GM23248 (cell line): Measurements from ENCODE around the gene LARP4B. TPM values are rescaled to one million over a fixed set of nuclear protein-coding genes. Genes with fewer than 3 reads are reported as not detected.
A peak's percentile ranks its signal among the peaks of the same experiment; 100 is the strongest.

Experiments used
- DNase-seq: peaks from one replicate; pipeline ENCODE4 v3.0.0-alpha.2; 2015
- H2AFZ ChIP-seq: fragments of 200-600 bp; sonication (generic); 2 replicates; pipeline ENCODE4 v1.6.1; 2016; ENCODE audit warnings: antibody characterized with exemption
- H3F3A ChIP-seq: fragments of 200-600 bp; sonication (generic); 2 replicates; pipeline ENCODE4 v1.6.1; 2016; ENCODE audit warnings: mild to moderate bottlenecking, antibody characterized with exemption, mixed run types; ENCODE audit not compliant: insufficient read depth
- H3K27ac ChIP-seq: fragments of 200-600 bp; sonication (generic); 2 replicates; pipeline ENCODE4 v1.5.1; 2016; ENCODE audit warnings: mild to moderate bottlenecking
- H3K27me3 ChIP-seq: fragments of 200-600 bp; sonication (generic); replicated peaks from 2 replicates; pipeline ENCODE4 v1.6.1; 2016; ENCODE audit warnings: mild to moderate bottlenecking; ENCODE audit not compliant: insufficient read depth
- H3K36me3 ChIP-seq: fragments of 200-600 bp; sonication (generic); 2 replicates; pipeline ENCODE4 v1.6.1; 2016; ENCODE audit warnings: low read depth, mild to moderate bottlenecking
- H3K4me1 ChIP-seq: fragments of 200-600 bp; sonication (generic); 2 replicates; pipeline ENCODE4 v1.6.1; 2016; ENCODE audit warnings: mild to moderate bottlenecking; ENCODE audit not compliant: insufficient read depth
- H3K4me2 ChIP-seq: fragments of 200-600 bp; sonication (generic); one replicate; pipeline ENCODE4 v1.6.1; 2016; ENCODE audit warnings: mild to moderate bottlenecking; ENCODE audit not compliant: unreplicated experiment
- H3K4me3 ChIP-seq: fragments of 200-600 bp; sonication (generic); 2 replicates; pipeline ENCODE4 v1.5.1; 2016; ENCODE audit warnings: mild to moderate bottlenecking
- H3K79me2 ChIP-seq: fragments of 200-600 bp; sonication (generic); 2 replicates; pipeline ENCODE4 v1.6.1; 2016; ENCODE audit warnings: mild to moderate bottlenecking; ENCODE audit not compliant: insufficient read depth
- H3K9ac ChIP-seq: fragments of 200-600 bp; sonication (generic); 2 replicates; pipeline ENCODE4 v1.6.1; 2016; ENCODE audit warnings: mild to moderate bottlenecking
- H3K9me2 ChIP-seq: fragments of 200-600 bp; sonication (generic); 2 replicates; pipeline ENCODE4 v1.6.1; 2016; ENCODE audit warnings: mixed run types, mild to moderate bottlenecking, moderate library complexity; ENCODE audit not compliant: insufficient read depth
- H3K9me3 ChIP-seq: fragments of 200-600 bp; sonication (generic); one replicate; pipeline ENCODE4 v1.6.1; 2017; ENCODE audit warnings: low read depth
- H4K20me1 ChIP-seq: fragments of 200-600 bp; sonication (generic); 2 replicates; pipeline ENCODE4 v1.6.0; 2016; ENCODE audit not compliant: insufficient read depth
- EZH2 ChIP-seq: fragments of 200-600 bp; sonication (generic); IDR thresholded peaks from 2 replicates; pipeline ENCODE4 v1.6.1; 2018; ENCODE audit warnings: antibody characterized with exemption, mild to moderate bottlenecking; ENCODE audit not compliant: insufficient read depth, poor library complexity, severe bottlenecking
- EZH2phosphoT487 ChIP-seq: fragments of 200-600 bp; sonication (generic); IDR thresholded peaks from 2 replicates; pipeline ENCODE4 v1.6.1; 2018; ENCODE audit warnings: antibody characterized with exemption, moderate library complexity, mild to moderate bottlenecking, low read depth; ENCODE audit not compliant: insufficient read depth
- WGBS, 2 experiments: methylation state at CpG; one replicate each; pipeline ENCODE4 v1.1.6; 2015 to 2017; ENCODE audit warnings: low lambda C conversion rate in 2 of 2, low coverage in 1 of 2; ENCODE audit errors: missing lambda C conversion rate in 2 of 2; 5-methylcytosine and 5-hydroxymethylcytosine counted together
- in situ Hi-C: fragments of 300-500 bp; cut with MboI; formaldehyde crosslinking; loops from 2 replicates; pipeline ENCODE4 v1.15.0; 2020
- polyA plus RNA-seq: library from polyadenylated mRNA; unstranded; fragments of >200 nt; fragmentation: Nextera tagmentation; extraction: Ambion mirVana; gene quantifications from 2 replicates; pipeline ENCODE4 v1.2.1, GENCODE V29; 2016
- total RNA-seq: library from RNA; depleted of rRNA; stranded (reverse); fragments of >200 nt; shearing (Covaris generic); gene quantifications from 2 replicates; pipeline ENCODE4 v1.2.3, GENCODE V29; 2014

Gene LARP4B
- total and polyA plus RNA-seq, 2 experiments from 2014 or later, result 20.7 to 30.8 TPM

DNA sequence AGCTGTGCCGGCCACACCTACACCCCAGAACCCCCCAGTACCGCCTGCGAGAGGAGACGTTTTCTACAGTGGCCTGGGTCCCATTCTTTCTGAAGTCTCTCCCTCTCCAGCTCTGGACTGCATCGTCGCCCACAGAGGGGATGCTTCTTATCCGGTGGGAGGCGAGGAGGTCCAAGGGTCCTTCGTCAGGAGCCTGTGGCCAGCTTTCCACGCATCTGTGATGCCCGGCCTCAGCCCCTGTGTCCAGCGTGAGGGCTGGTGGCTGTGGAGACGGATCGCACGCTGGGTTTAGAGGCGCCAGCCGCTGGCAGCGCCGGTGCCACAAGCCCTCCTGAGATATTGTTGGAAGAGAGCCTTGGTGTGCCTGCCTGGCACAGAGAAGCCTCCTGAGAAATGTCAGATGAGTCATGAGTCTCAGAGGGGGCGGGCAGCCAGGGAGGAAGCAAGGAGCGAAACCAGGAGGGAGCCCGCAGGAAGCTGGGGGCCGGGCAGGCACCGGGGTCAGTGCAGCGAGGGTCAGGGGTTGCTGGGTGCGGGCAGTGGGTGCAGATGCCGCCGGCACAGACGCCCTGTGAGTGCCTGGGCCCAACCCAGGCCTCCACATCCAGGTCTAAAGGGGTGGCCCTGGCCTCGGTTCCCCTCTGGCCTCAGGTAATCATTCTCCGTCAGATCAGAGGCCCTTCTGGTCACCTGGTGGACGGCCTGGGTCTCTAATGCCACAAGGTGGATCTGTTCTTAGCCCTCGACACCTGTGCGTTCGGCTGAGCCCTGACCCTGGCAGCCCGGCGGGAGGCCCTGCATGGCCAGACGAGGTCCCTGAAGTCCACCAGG is 156.0 kb downstream of the LARP4B start:
- no peaks in the 10 kb centered on the region for H3K36me3 ChIP-seq
- no peak for TF ChIP-seq EZH2phosphoT487
- TF ChIP-seq EZH2, result no peak
- no peak overlapping the region for H3K4me2 ChIP-seq
- no peak overlapping the region for H3K27ac ChIP-seq
- H3K9ac ChIP-seq, result no peak overlapping the region
- H3K4me1 ChIP-seq, result peaks cover 10% of the 10 kb centered on the region; the same call in 1 of the 2 replicates
- no peaks in the 10 kb centered on the region for H3K9me3 ChIP-seq
- no peaks in the 10 kb centered on the region for H3K79me2 ChIP-seq
- no peaks in the 10 kb centered on the region for H3K9me2 ChIP-seq
- no peaks in the 10 kb centered on the region for H4K20me1 ChIP-seq
- 0 out of 2 replicates have a peak, but pooled peaks cover 4% of the 10 kb centered on the region for H3K27me3 ChIP-seq
- WGBS, 2 experiments, result 69 to 72% methylated on average over 37 to 38 of the region's 38 CpGs
- H3K4me3 ChIP-seq, result no peak overlapping the region
- peak; percentile 83 for DNase-seq
- no peak overlapping the region for H2AFZ ChIP-seq
- no peaks in the 10 kb centered on the region for H3F3A ChIP-seq
- in situ Hi-C loops, result no loop called here

DNA sequence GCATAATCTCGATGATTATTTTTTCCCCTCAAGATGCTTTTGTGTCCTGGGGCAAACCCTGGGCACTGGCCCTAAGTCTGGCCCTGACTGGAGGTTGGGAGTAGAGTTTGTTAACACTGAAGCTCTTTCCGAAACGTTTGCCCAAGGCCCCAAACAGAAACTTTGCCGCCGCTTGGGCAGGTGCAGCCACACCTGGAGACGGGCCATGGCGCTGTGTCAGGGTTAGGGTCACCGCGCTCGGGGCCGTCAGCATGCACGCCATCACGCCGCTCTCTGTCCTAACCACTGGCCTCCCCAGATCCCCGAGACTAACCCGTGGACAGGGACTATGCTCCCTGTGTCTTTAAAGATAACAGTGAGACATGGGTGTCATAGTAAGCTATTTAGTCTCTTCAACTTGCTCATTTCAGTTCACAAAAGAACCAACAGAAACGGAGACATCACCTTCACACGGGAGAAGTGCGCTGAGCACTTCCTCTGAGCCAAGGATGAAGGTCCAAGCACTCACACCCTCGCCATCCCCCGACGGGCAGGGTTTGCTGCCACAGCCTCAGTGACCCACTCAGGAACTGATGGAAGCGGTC is 156.8 kb downstream of the LARP4B start:
- WGBS, 2 experiments, result 71 to 72% methylated on average over 23 of the region's 23 CpGs

DNA sequence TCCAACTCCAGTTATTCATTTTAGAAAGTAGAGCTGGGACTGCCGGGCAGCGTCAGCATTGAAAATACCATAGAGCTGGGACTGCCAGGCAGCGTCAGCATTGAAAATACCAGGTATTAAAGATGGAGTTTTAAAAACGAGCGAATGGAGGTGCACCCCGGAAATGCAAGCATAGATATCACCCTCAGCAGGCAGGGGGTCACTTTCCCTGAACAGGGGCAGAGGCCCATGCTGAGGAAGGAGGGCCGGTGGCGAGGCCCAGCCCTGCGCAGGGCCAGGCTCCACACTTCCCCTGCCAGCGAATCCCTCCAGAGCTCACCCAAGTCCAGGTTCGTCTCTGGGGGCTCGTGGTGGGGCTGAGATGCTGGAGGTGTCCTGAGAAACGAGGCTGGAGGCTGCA is 157.3 kb downstream of the LARP4B start:
- in situ Hi-C loops, result no loop called here
- TF ChIP-seq EZH2phosphoT487, result no peak
- no peak for TF ChIP-seq EZH2
- Histone ChIP-seq H3K9ac (no peak overlapping the region), H3K79me2 (no peaks in the 10 kb centered on the region), H3K4me3 (no peak overlapping the region), H3K36me3 (no peaks in the 10 kb centered on the region), H3K4me2 (no peak overlapping the region), H3K27ac (no peak overlapping the region), H2AFZ (no peak overlapping the region), H4K20me1 (no peaks in the 10 kb centered on the region), H3K4me1 (peaks cover 10% of the 10 kb centered on the region; the same call in 1 of the 2 replicates), H3K9me2 (no peaks in the 10 kb centered on the region), H3K9me3 (no peaks in the 10 kb centered on the region), H3K27me3 (0 out of 2 replicates have a peak, but pooled peaks cover 5% of the 10 kb centered on the region), H3F3A (no peaks in the 10 kb centered on the region)
- WGBS, 2 experiments, result 81 to 86% methylated on average over 13 of the region's 13 CpGs
- DNase-seq, result no peak

More for the DNA sequence above, 156.8 kb downstream of the LARP4B start:
- no peaks in the 10 kb centered on the region for H3F3A ChIP-seq
- no peaks in the 10 kb centered on the region for H4K20me1 ChIP-seq
- no peak overlapping the region for H3K4me2 ChIP-seq
- H3K27me3 ChIP-seq, result 0 out of 2 replicates have a peak, but pooled peaks cover 5% of the 10 kb centered on the region
- no peak overlapping the region for H3K9ac ChIP-seq
- H3K27ac ChIP-seq, result no peak overlapping the region
- in situ Hi-C loops, result no loop called here
- no peaks in the 10 kb centered on the region for H3K9me3 ChIP-seq
- TF ChIP-seq EZH2, result no peak
- no peak for TF ChIP-seq EZH2phosphoT487
- H3K36me3 ChIP-seq, result no peaks in the 10 kb centered on the region
- no peaks in the 10 kb centered on the region for H3K79me2 ChIP-seq
- no peaks in the 10 kb centered on the region for H3K9me2 ChIP-seq
- no peak overlapping the region for H2AFZ ChIP-seq
- no peak overlapping the region for H3K4me3 ChIP-seq
- no peak for DNase-seq
- H3K4me1 ChIP-seq, result peaks cover 10% of the 10 kb centered on the region; the same call in 1 of the 2 replicates

DNA sequence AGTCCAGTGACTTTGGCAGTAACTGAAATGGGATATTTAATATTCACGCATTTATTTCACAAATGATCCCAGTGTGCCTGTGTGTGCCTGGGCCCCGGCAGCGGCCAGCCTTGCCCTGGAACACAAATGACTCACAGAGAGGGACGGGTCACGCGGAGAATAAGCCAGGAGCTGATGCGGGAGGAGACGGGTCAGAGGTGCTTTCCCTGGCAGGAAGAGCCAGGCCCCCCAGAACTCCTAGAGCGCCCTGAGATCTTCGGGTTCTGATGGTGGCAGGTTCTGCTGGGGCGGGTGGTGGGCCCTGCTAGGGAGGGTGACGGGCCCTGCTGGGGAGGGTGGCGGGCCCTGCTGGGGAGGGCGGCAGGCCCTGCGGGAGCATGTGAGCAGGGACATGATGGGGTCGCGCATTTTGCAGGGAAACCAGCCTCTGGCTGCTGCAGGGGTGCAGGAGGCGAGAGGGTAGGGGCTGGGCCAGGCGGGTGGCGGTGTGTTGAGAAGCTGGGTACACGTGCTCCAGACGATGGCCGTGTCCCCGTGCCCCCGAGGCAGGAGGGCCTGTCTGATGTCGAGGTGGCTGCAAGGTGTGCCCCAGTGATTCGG is 157.8 kb downstream of the LARP4B start:
- no peak for TF ChIP-seq EZH2phosphoT487
- no peak for TF ChIP-seq EZH2
- Histone ChIP-seq H3K36me3 (no peaks in the 10 kb centered on the region), H3K79me2 (no peaks in the 10 kb centered on the region), H3F3A (no peaks in the 10 kb centered on the region), H2AFZ (no peak overlapping the region), H3K9ac (no peak overlapping the region), H3K27me3 (0 out of 2 replicates have a peak, but pooled peaks cover 5% of the 10 kb centered on the region), H3K27ac (no peak overlapping the region), H3K9me2 (no peaks in the 10 kb centered on the region), H3K4me2 (no peak overlapping the region), H3K4me3 (no peak overlapping the region), H4K20me1 (no peaks in the 10 kb centered on the region), H3K9me3 (no peaks in the 10 kb centered on the region), H3K4me1 (peaks cover 10% of the 10 kb centered on the region; the same call in 1 of the 2 replicates)
- in situ Hi-C loops, result no loop called here
- WGBS, 2 experiments, result 73 to 82% methylated on average over 19 to 27 of the region's 27 CpGs
- DNase-seq, result no peak
